GM13976 (cell line): ENCODE results near the gene IFT27.

Source experiments
- DNase-seq: peaks from one replicate; pipeline ENCODE4 v3.0.0; 2012; ENCODE audit warnings: low spot score
- in situ Hi-C: fragments of 300-500 bp; cut with MboI; formaldehyde crosslinking; loops from one replicate; pipeline ENCODE4 v1.12.0; 2022; ENCODE audit warnings: low sequenced_read_pairs, mixed read lengths, inconsistent platforms; ENCODE audit not compliant: unreplicated experiment
- TF ChIP-seq, protein P1 (sequence below): IDR thresholded peaks from 2 replicates; pipeline ENCODE4 v1.5.1; 2012; ENCODE audit warnings: borderline replicate concordance, mild to moderate bottlenecking; ENCODE audit not compliant: insufficient read depth; ENCODE audit errors: extremely low read depth, missing control alignments, control extremely low read depth

The IFT27 gene

DNA sequence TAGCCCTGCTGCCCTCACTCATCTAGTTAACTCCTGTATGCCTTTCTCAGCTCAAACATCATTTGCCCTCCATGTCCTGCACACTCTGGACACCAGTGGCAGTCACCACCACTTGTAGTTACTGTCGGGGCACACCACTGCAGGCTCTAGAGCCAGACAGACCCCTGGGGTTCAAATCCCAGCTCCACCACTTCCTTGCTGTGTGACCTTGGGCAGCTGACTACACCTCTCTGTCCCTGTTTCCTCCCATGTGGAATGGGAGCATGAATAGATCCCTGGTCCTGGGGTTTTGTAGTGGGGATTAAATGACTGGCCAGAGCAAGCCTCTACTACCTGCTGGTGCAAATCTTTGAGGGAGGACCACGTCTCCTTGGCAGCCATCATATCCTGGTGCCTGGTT lies 7.8 kb upstream of the IFT27 start:
- in situ Hi-C loops = loop anchor here (10.0 kb wide), 1 partner anchor 191 kb away; no protein-coding TSS in a partner anchor
- TF ChIP-seq, protein P1, sequence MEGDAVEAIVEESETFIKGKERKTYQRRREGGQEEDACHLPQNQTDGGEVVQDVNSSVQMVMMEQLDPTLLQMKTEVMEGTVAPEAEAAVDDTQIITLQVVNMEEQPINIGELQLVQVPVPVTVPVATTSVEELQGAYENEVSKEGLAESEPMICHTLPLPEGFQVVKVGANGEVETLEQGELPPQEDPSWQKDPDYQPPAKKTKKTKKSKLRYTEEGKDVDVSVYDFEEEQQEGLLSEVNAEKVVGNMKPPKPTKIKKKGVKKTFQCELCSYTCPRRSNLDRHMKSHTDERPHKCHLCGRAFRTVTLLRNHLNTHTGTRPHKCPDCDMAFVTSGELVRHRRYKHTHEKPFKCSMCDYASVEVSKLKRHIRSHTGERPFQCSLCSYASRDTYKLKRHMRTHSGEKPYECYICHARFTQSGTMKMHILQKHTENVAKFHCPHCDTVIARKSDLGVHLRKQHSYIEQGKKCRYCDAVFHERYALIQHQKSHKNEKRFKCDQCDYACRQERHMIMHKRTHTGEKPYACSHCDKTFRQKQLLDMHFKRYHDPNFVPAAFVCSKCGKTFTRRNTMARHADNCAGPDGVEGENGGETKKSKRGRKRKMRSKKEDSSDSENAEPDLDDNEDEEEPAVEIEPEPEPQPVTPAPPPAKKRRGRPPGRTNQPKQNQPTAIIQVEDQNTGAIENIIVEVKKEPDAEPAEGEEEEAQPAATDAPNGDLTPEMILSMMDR = no peak

DNA sequence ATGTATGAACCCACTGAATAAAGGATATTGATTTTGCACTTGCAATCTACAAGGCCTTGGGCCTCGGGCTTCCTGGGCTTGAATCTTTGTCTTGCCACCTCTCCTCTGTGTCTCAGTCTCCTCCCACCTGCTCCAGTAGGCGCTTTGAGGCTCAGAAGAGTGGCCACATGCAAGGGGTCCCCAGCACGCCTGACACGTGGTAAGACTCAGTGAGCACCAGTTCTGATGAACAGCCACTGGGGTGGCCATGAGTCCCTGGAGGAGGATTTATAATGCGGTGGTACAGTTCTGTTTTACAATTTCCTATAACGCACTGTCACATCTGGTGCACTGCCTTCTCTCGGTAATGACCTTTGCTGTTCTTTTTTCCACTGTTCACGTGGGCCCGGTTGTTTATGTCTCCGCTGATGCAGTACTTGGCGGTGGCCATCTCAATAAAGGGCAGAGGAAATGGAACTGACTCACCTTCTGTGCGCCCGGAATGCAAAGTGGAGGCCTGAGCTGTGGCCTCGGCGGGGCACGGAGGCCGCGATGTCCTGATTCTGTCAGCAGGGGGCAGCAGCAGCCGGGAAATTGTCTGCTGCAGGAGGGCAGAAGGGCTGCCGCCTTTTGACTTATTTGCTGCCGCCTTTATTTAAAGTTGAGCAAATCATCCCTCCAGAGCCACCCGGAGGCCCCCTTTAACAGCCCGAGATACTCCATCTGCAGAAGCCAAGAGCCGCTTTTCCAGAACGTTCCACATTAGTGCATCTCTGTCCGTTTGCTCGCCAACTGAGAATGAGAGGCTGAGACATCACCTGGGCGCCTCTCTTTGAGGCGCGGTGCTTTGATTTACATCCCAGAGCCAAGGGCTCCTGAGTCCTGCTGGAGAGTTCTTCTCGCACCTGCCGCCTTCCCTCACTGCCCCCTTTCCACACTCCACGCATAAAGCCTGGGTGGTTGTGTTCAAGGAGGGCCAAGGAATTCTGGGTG lies 6.0 kb upstream of the IFT27 start:
- peak; percentile 91 for DNase-seq
- in situ Hi-C loops = loop anchor here (10.0 kb wide), 1 partner anchor 193 kb away; no protein-coding TSS in a partner anchor
- TF ChIP-seq, protein P1 = peak; percentile 97

More for the DNA sequence above, 7.8 kb upstream of the IFT27 start:
- no peak for DNase-seq

DNA sequence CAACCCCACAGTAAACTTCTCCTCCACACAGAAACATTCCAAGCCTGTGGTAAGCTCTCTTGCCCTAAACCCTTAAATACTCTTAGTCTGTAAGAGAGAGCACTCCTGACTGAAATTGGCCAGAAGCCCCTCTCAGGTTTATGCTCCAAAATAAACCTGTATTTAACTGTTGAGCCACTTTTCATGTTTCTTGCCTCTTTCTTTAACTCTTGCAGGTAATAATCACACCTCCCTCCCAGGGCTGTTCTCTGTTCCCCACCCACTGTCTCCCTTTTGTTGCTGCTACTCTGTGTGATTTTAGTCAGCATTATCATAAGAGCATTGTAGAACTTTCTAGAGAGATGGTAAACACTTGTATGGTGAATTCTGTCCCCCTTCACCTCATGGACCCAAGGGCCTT lies 2.1 kb upstream of the IFT27 start:
- TF ChIP-seq, protein P1 = no peak
- DNase-seq = no peak
- in situ Hi-C loops = no loop called here

DNA sequence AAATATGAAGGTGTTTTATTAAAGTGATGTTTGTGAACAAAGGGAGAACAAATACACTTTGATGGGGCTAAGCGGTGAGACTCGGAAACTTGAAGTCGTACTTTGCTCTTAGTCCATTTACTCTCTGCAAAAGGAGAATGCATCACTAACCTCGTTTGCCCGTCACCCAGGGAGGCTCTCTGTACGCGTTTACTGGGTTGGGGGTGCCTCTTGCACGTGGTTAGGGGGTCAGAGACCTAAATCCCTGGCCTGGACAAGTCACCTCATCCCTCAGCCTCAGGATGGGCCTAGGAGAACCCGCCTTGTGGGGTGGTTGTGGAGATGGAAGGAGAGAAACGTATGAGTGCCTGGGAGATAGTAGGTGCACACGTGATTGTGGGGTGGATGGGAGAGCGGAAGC lies 803 bp upstream of the IFT27 start:
- in situ Hi-C loops = no loop called here
- DNase-seq = no peak
- TF ChIP-seq, protein P1 = no peak

DNA sequence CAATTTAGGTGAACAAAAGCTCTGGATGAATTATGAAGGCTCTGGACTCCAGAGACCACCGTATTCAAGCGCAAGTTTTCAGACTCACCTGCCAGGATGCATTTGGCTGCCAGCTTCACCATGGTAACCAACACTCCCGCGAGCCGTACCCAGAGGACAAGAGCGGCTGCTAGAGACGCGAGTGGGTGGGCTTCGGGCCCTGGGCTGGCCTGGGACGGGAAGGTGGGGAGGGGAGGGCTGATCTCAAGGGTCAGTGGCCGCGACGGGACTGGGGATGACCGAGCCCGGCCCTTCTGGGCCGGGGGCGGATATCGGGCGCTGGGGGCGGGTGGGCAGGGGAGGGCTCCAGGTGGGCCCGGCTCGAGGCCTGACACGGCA lies 344 bp downstream of the IFT27 start:
- peak; percentile 36 for DNase-seq
- in situ Hi-C loops = no loop called here
- TF ChIP-seq, protein P1 = no peak

DNA sequence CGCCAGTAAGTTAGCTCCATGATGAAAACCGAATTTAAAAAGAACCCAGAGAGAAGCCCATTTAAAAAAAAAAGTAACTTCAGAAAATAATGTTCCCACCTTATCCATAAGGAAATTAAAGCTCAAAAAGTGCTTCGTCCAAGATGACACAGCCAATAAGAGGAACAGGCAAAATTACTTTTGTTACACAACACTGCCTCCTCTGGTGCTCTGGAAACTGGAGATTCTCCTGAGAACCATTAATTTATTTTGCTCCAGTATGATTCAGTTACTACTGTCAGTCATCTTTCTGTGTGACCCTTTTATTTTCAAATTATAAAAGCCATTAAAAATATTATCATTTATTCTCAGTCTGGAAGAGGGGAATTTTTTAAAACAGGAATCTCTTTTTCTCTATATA lies 2.0 kb downstream of the IFT27 start:
- in situ Hi-C loops = no loop called here
- DNase-seq = no peak
- TF ChIP-seq, protein P1 = no peak
